HG02678 (cell line): ENCODE measurements around the gene DLK2.

Experiments used
- ATAC-seq: cut with Tn5 transposase; IDR thresholded peaks from one replicate; pipeline ENCODE4 v1.9.1; 2021; ENCODE audit warnings: mild to moderate bottlenecking, moderate library complexity; ENCODE audit not compliant: unreplicated experiment

Gene DLK2

GRCh38 chr6:43454290-43454695, 1.1 kb downstream of the DLK2 start:
- peak; percentile 61 for ATAC-seq

GRCh38 chr6:43453831-43454230, 1.5 kb downstream of the DLK2 start:
- ATAC-seq = no peak

GRCh38 chr6:43452896-43453295, 2.5 kb downstream of the DLK2 start:
- no peak for ATAC-seq

GRCh38 chr6:43451939-43452338, 3.4 kb downstream of the DLK2 start:
- ATAC-seq = no peak

GRCh38 chr6:43451348-43451747, 4.0 kb downstream of the DLK2 start:
- ATAC-seq = no peak

GRCh38 chr6:43450699-43451131, 4.6 kb downstream of the DLK2 start:
- no peak for ATAC-seq

GRCh38 chr6:43448916-43449315, 6.4 kb downstream of the DLK2 start:
- ATAC-seq = no peak

GRCh38 chr6:43447604-43448003, 7.7 kb downstream of the DLK2 start:
- no peak for ATAC-seq

- ATAC-seq = no peak
Observed at GRCh38 chr6:43445576-43445975, 9.8 kb downstream of the DLK2 start.

GRCh38 chr6:43444582-43444981, 10.8 kb downstream of the DLK2 start:
- no peak for ATAC-seq

GRCh38 chr6:43444036-43444435, 11.3 kb downstream of the DLK2 start:
- no peak for ATAC-seq

GRCh38 chr6:43442935-43443334, 12.4 kb downstream of the DLK2 start:
- ATAC-seq = no peak

- no peak for ATAC-seq
Observed at GRCh38 chr6:43437700-43438099, 17.6 kb downstream of the DLK2 start.

- ATAC-seq = no peak
Observed at GRCh38 chr6:43436577-43437282, 18.6 kb downstream of the DLK2 start.

- no peak for ATAC-seq
Observed at GRCh38 chr6:43435682-43436437, 19.5 kb downstream of the DLK2 start.

- no peak for ATAC-seq
Observed at GRCh38 chr6:43434943-43435342, 20.4 kb downstream of the DLK2 start.

- no peak for ATAC-seq
Observed at GRCh38 chr6:43434001-43434840, 21.1 kb downstream of the DLK2 start.

- ATAC-seq = no peak
Observed at GRCh38 chr6:43433148-43433547, 22.2 kb downstream of the DLK2 start.

GRCh38 chr6:43432009-43432945, 23.1 kb downstream of the DLK2 start:
- no peak for ATAC-seq

GRCh38 chr6:43428874-43429273, 26.5 kb downstream of the DLK2 start:
- no peak for ATAC-seq
